Loucy (cell line): ENCODE data around the gene CEP112.

Experiments
- CTCF ChIP-seq: fragments of 200-600 bp; sonication (generic); conservative IDR thresholded peaks from 2 replicates; pipeline ENCODE4 v1.5.1; 2014; ENCODE audit warnings: mild to moderate bottlenecking, antibody characterized with exemption, low read length
- EZH2phosphoT487 ChIP-seq: fragments of 200-600 bp; IDR thresholded peaks from 2 replicates; pipeline ENCODE4 v1.6.1; 2018; ENCODE audit warnings: antibody characterized with exemption, mild to moderate bottlenecking, moderate library complexity, borderline replicate concordance

GRCh38 chr17:65601881-65602280 is 590.1 kb downstream of the CEP112 start:
- TF ChIP-seq CTCF (no peak), EZH2phosphoT487 (no peak)
